IMR-90 (cell line): ENCODE results near the gene SPATA2.

ENCODE experiments used
- RAD21 ChIP-seq: IDR thresholded peaks from 2 replicates; pipeline ENCODE4 v1.6.1; 2012; ENCODE audit warnings: low read length, improper control_type of control experiment
- RCOR1 ChIP-seq: IDR thresholded peaks from 2 replicates; pipeline ENCODE4 v1.6.1; 2012; ENCODE audit warnings: mild to moderate bottlenecking, low read length, improper control_type of control experiment; ENCODE audit not compliant: insufficient replicate concordance
- RFX5 ChIP-seq: IDR thresholded peaks from 2 replicates; pipeline ENCODE4 v1.8.0; 2012; ENCODE audit warnings: low read depth, mild to moderate bottlenecking, low read length, moderate library complexity
- SMC3 ChIP-seq: fragments of 150-350 bp; IDR thresholded peaks from 2 replicates; pipeline ENCODE4 v1.6.1; 2016; ENCODE audit warnings: low read depth, mild to moderate bottlenecking, antibody characterized with exemption, low read length, moderate library complexity
- TF ChIP-seq, protein P1 (sequence below): conservative IDR thresholded peaks from 2 replicates; pipeline ENCODE4 v1.5.1; 2012; ENCODE audit warnings: mild to moderate bottlenecking, low read depth, low read length, improper control_type of control experiment
- TF ChIP-seq, protein P2 (sequence below): fragments of 150-350 bp; IDR thresholded peaks from 2 replicates; pipeline ENCODE4 v1.6.1; 2016; ENCODE audit warnings: low read depth, mild to moderate bottlenecking, low read length, moderate library complexity, borderline replicate concordance

DNA sequence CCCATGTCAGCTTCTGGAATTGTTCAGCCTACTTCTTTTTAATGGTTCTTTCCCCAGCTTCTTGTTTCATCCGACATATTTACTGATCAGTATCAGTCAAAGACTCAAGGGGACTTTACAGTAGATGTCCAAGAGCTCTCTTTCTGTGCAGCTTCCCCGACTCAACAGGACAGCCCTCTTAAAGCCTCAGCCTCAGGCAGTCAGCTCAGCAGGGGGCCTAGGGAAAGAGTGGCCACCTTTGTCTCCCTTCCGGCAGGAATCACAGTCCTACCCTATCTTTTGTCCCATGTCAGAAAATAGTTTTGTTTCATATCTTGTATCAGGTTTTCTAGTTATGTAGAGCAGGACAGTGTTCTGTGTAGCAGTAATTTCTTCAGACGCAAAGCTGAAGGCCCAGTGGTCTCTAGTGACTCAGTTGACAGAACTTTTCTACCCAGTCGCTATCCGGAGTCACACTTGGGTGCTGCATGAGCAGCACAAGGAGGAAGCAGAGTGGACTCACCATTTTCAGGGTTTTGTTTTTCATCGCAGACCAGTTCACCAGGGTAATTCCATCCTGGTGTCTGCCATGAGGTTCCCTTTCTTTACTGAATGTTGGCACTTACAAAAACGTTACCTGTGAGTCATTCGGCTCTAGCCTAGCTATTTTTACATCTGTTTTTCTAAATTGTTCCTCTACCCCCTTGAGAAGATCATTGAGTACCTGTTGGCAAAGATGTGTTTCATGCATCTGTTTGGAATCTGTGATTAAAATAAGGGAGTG lies 47.7 kb downstream of the SPATA2 start:
- TF ChIP-seq, protein P1, sequence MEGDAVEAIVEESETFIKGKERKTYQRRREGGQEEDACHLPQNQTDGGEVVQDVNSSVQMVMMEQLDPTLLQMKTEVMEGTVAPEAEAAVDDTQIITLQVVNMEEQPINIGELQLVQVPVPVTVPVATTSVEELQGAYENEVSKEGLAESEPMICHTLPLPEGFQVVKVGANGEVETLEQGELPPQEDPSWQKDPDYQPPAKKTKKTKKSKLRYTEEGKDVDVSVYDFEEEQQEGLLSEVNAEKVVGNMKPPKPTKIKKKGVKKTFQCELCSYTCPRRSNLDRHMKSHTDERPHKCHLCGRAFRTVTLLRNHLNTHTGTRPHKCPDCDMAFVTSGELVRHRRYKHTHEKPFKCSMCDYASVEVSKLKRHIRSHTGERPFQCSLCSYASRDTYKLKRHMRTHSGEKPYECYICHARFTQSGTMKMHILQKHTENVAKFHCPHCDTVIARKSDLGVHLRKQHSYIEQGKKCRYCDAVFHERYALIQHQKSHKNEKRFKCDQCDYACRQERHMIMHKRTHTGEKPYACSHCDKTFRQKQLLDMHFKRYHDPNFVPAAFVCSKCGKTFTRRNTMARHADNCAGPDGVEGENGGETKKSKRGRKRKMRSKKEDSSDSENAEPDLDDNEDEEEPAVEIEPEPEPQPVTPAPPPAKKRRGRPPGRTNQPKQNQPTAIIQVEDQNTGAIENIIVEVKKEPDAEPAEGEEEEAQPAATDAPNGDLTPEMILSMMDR = no peak
- TF ChIP-seq RFX5 = no peak
- no peak for TF ChIP-seq SMC3
- TF ChIP-seq, protein P2, sequence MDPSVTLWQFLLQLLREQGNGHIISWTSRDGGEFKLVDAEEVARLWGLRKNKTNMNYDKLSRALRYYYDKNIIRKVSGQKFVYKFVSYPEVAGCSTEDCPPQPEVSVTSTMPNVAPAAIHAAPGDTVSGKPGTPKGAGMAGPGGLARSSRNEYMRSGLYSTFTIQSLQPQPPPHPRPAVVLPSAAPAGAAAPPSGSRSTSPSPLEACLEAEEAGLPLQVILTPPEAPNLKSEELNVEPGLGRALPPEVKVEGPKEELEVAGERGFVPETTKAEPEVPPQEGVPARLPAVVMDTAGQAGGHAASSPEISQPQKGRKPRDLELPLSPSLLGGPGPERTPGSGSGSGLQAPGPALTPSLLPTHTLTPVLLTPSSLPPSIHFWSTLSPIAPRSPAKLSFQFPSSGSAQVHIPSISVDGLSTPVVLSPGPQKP = no peak
- no peak for TF ChIP-seq RCOR1
- TF ChIP-seq RAD21 = no peak
